HG03066 (cell line): ENCODE results near the gene FAM124A.

ENCODE experiments used
- ATAC-seq: cut with Tn5 transposase; IDR thresholded peaks from one replicate; pipeline ENCODE4 v1.9.1; 2021; ENCODE audit warnings: low read depth; ENCODE audit not compliant: unreplicated experiment

Gene FAM124A

DNA sequence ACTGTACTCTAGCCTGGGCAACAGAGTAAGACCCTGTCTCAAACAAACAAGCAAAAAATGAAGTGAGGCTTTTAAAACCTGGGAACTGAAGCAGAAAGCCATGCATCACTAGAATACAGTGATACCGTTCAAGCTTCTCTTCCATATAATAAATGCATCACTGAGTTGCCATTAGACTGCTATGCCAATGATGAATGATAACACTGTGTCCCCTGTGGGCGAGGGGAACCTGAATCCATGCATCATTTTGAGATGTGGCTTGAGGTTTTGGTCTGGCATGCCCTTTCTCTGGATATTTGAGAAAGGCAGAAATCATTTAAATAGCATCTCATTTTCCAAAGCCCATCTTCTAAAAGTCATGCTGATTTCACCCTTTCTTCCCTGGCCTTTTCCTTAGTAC is 1.5 kb upstream of the FAM124A start:
- ATAC-seq, result no peak

DNA sequence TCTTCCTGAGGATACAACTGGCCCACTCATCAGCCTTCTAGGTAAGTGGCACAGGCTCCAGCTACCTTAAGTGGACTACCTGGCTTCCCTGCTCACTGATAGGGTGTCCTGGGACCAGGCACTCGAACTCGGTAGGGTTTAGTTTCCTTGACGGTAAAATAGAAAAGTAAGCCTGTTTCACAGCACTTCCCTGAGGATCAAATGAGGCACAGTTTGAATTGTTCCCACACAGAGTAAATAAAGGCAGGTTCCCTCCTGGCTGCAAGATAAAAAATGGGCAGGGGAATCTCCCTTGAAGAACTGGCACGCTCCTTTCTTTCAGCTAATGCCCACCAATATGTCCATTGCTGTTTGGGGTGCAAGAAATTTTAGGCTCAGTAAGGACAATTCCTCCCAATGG is 1.1 kb upstream of the FAM124A start:
- no peak for ATAC-seq

- ATAC-seq, result no peak
Observed at GRCh38 chr13:51221674-51222036, 543 bp upstream of the FAM124A start.

GRCh38 chr13:51222686-51223559 is 725 bp downstream of the FAM124A start:
- peak; percentile 17 for ATAC-seq

- ATAC-seq, result no peak
Observed at GRCh38 chr13:51223560-51224270, 1.5 kb downstream of the FAM124A start.

- no peak for ATAC-seq
Observed at GRCh38 chr13:51225029-51225428, 2.8 kb downstream of the FAM124A start.

GRCh38 chr13:51227404-51227803 is 5.2 kb downstream of the FAM124A start:
- no peak for ATAC-seq

- ATAC-seq, result no peak
Observed at GRCh38 chr13:51229101-51229719, 7.0 kb downstream of the FAM124A start.

GRCh38 chr13:51229731-51230130 is 7.5 kb downstream of the FAM124A start:
- no peak for ATAC-seq

GRCh38 chr13:51230477-51231105 is 8.4 kb downstream of the FAM124A start:
- ATAC-seq, result no peak

DNA sequence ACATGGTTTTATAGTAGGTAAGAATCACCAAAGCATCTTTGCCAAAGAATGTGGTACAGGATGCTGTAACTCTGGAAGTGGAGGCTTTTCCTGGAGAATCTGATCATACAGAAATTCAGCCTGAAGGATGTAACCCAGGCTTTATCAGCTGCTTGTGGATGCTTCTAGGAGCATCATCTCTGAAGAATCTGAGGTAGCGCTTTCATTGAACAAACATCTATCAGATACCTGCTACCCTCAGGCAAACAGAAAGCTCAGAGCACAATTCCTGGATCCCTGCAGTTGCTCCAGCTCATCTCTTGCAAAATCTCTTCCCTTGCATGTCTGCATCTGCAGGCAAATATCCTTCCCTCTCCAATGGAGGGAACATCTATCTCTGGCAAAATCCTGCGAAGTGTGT is 9.3 kb downstream of the FAM124A start:
- no peak for ATAC-seq

- ATAC-seq, result no peak
Observed at GRCh38 chr13:51232328-51232727, 10.1 kb downstream of the FAM124A start.

GRCh38 chr13:51233117-51233826 is 11.1 kb downstream of the FAM124A start:
- ATAC-seq, result no peak

GRCh38 chr13:51234676-51235075 is 12.5 kb downstream of the FAM124A start:
- no peak for ATAC-seq

GRCh38 chr13:51235186-51235585 is 13.0 kb downstream of the FAM124A start:
- ATAC-seq, result no peak

DNA sequence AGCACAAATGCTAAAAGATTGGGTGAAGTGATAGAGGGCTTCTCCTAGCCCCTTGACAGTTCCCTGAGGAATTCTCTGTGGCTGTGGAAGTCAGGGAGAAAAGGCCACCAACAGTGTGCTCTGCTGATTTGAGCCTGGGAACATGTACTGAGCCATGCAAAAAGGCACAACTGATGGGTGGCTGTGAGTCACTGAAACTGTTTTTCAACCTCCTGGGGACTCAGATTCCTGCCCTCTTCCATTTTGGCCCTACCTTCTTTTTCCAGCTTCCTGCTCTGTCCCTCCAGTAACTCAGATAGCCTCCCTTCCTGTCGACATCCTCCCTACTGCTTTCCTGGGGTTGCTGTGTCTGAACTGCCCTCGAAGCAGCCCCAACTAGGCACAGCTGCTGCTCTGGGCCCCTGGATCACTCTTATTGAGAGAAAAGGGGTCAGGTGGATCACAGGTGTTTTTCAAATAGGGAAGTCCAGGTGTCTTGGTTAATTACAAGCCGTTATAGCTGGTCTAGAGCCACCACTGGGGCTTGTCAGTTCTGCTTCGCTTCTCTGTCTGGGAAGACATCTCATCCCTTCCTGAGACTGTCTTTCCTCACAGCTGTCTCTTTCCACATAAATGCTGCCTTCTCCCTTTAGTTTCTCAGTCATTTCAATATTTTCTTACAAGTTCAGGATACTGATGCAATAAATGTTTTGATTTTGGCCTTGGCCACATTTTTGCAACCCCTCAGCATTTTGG is 13.7 kb downstream of the FAM124A start:
- ATAC-seq, result no peak

DNA sequence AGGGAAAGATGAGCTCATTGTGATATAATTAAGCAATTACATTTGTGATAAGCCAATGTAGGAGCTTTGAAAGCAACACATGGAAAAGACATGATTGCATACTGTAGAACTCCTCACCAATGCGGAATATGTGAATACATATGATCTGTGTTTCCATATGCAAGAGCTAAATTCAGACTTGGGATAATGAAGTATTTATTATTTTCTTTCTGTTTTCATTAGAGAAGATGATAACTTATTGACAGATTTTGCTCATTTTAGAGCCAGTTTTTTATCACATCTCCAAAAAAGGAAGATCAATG is 14.2 kb downstream of the FAM124A start:
- ATAC-seq, result no peak

DNA sequence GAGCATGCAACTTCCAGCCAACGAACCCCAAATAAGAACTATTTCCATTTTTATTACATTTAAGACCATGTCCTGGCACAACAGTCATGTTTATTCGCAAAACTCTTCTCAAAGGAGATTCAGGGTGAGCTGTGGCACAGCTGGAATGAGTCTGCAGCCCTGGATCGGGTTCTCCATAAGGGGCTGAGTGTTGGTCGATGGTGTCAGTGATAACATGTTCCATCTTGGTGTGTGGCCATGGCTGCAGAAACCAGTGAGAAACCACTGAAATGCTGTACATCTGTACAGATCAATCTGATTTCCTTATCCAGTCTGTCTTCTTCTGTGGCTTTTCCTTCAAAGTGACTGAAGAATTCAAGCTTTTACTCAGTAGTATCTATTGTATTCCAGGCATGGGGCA is 15.2 kb downstream of the FAM124A start:
- ATAC-seq, result no peak

DNA sequence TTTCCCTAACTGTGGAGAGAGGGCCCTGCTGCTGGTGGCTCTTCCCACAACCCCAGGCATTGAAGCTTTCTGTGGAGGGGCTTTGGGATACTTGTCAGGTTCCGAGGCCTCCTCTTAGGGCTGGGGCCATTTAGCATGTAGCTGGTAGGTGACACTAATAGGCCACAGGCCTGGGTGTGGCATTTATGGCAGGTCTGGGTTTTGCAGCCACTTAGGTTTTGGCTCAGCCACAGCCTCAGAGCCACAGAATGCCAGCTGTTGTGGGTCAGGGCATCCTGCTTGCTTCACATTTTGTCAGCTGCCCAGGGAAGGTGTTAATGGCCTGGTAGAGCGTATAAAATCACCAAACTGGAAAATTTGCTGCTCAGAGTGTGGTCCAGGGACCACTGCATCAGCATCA is 15.7 kb downstream of the FAM124A start:
- no peak for ATAC-seq

- ATAC-seq, result no peak
Observed at GRCh38 chr13:51240178-51240577, 18.0 kb downstream of the FAM124A start.
